ENCODE measurements around the gene PRPH2.

PRPH2 gene

DNA sequence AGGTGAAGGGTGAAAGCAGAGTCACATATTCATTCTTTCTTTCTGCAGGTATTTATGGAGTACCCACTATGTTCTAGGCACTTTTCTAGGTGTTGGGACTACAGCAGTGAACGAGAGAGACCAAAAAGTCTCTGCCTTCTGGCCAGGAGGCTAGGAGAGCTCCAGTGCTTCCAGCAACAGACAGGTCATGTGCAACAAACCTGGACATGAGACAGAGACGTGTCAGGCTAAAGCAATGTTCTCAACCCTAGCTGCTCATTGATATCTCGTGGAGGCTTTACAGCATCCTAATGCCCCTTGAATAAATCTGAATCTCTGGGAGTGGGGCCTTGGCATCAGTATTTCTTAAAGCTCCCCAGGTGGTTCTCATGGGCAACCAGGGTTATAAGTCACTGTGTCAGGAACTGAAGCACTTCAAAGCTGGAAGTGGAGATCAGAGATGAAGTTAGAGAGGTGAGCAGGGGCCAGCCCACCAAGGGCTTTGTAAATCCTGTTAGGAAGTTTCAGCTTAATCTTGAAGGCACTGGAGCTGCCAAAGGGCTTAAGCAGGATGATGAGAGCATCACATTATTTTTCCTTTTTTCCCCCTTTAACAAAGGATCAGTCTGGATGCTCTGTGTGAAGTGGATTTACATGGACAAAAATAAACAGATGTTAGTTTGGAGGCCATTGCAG lies 36.5 kb upstream of the PRPH2 start:
- no peaks in the 10 kb centered on the region for H3K36me3 ChIP-seq (ENCODE audit: low read depth)
- H3K9me3 ChIP-seq (ENCODE audit: severe bottlenecking): no peaks in the 10 kb centered on the region
- DNase-seq (ENCODE audit: low spot score): no peak
- no peak overlapping the region for H3K4me3 ChIP-seq (ENCODE audit: severe bottlenecking)
- no peak for ATAC-seq (ENCODE audit: low read depth)
- no peaks in the 10 kb centered on the region for H3K4me1 ChIP-seq (ENCODE audit: insufficient read depth, poor library complexity, severe bottlenecking)
- H3K27me3 ChIP-seq (ENCODE audit: insufficient read depth, poor library complexity, severe bottlenecking): no peaks in the 10 kb centered on the region
- TF ChIP-seq, protein P1, sequence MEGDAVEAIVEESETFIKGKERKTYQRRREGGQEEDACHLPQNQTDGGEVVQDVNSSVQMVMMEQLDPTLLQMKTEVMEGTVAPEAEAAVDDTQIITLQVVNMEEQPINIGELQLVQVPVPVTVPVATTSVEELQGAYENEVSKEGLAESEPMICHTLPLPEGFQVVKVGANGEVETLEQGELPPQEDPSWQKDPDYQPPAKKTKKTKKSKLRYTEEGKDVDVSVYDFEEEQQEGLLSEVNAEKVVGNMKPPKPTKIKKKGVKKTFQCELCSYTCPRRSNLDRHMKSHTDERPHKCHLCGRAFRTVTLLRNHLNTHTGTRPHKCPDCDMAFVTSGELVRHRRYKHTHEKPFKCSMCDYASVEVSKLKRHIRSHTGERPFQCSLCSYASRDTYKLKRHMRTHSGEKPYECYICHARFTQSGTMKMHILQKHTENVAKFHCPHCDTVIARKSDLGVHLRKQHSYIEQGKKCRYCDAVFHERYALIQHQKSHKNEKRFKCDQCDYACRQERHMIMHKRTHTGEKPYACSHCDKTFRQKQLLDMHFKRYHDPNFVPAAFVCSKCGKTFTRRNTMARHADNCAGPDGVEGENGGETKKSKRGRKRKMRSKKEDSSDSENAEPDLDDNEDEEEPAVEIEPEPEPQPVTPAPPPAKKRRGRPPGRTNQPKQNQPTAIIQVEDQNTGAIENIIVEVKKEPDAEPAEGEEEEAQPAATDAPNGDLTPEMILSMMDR (IDR thresholded peaks at IDR 0.05; ENCODE audit: poor library complexity, severe bottlenecking): no peak
- H3K27ac ChIP-seq (ENCODE audit: poor library complexity, severe bottlenecking): no peak overlapping the region

DNA sequence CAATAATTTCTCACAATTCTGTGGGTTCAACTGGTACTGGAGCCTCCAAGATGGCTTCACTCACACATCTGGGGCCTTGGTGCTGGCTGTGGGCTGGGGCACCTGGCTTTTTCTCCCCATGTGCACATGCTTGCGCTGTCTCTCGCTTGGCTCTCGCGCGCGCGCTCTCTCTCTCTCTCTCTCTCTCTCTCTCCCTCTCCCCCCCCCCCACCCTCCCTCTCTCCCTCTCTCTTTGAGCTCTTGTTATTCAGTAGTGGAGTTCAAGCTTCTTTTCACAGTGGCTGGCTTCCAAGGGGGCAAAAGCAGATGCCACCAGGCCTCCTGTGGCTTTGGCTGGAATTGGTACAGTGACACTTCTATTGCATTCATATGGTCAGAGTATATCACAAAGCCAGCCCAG lies 34.3 kb upstream of the PRPH2 start:
- ATAC-seq (ENCODE audit: low read depth) (no peak), DNase-seq (ENCODE audit: low spot score) (no peak)
- H3K27ac ChIP-seq (ENCODE audit: poor library complexity, severe bottlenecking): no peak overlapping the region
- H3K4me1 ChIP-seq (ENCODE audit: insufficient read depth, poor library complexity, severe bottlenecking): no peaks in the 10 kb centered on the region
- TF ChIP-seq, protein P1 (IDR thresholded peaks at IDR 0.05; ENCODE audit: poor library complexity, severe bottlenecking): no peak
- no peaks in the 10 kb centered on the region for H3K36me3 ChIP-seq (ENCODE audit: low read depth)
- H3K9me3 ChIP-seq (ENCODE audit: severe bottlenecking): no peaks in the 10 kb centered on the region
- H3K27me3 ChIP-seq (ENCODE audit: insufficient read depth, poor library complexity, severe bottlenecking): no peaks in the 10 kb centered on the region
- H3K4me3 ChIP-seq (ENCODE audit: severe bottlenecking): no peak overlapping the region

DNA sequence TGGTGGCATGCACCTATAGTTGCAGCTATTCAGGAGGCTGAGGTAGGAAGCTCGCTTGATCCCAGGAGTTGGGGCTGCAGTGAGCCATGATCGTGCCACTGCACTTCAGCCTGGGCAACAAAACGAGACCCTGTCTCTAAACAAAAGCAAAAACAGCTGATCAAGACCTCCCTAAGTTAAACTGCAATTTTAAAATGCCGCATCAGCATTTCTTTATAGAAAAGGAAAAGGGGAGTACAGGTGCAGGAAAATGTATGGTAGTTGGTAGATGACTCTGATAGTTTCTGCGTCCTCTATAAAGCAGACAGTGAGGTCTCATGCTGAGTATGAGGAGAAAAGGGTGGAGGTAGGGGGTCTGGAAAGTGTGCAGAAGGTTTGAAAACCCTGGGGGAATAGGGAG lies 32.4 kb upstream of the PRPH2 start:
- Histone ChIP-seq H3K27ac (ENCODE audit: poor library complexity, severe bottlenecking) (no peak overlapping the region), H3K4me1 (ENCODE audit: insufficient read depth, poor library complexity, severe bottlenecking) (no peaks in the 10 kb centered on the region), H3K4me3 (ENCODE audit: severe bottlenecking) (no peak overlapping the region), H3K36me3 (ENCODE audit: low read depth) (no peaks in the 10 kb centered on the region), H3K9me3 (ENCODE audit: severe bottlenecking) (no peaks in the 10 kb centered on the region), H3K27me3 (ENCODE audit: insufficient read depth, poor library complexity, severe bottlenecking) (no peaks in the 10 kb centered on the region)
- DNase-seq (ENCODE audit: low spot score) (no peak), ATAC-seq (ENCODE audit: low read depth) (no peak)
- TF ChIP-seq, protein P1 (IDR thresholded peaks at IDR 0.05; ENCODE audit: poor library complexity, severe bottlenecking): no peak

DNA sequence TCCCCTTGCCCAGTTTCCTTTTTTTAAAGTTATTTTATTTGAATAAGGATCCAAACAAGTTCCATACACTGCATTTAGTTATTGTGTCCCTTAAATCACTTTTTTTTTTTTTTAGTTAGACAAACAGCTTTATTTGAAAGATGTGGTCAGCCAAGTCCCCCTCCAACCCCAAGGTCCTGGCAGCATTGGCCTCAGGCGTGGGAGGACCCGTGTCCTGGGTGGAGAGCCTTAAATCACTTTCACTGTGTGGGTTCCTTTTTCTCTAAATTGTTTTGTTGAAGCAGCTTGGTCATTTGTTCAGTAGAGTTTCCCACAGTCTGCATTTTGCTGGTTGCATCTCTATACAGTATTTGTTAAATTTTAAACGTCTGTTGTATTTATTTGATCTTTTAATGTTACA lies 28.7 kb upstream of the PRPH2 start:
- peaks cover 5% of the 10 kb centered on the region for H3K4me1 ChIP-seq (ENCODE audit: insufficient read depth, poor library complexity, severe bottlenecking)
- H3K4me3 ChIP-seq (ENCODE audit: severe bottlenecking): no peak overlapping the region
- TF ChIP-seq, protein P1 (IDR thresholded peaks at IDR 0.05; ENCODE audit: poor library complexity, severe bottlenecking): no peak
- no peak overlapping the region for H3K27ac ChIP-seq (ENCODE audit: poor library complexity, severe bottlenecking)
- ATAC-seq (ENCODE audit: low read depth): no peak
- H3K9me3 ChIP-seq (ENCODE audit: severe bottlenecking): no peaks in the 10 kb centered on the region
- no peaks in the 10 kb centered on the region for H3K27me3 ChIP-seq (ENCODE audit: insufficient read depth, poor library complexity, severe bottlenecking)
- no peaks in the 10 kb centered on the region for H3K36me3 ChIP-seq (ENCODE audit: low read depth)
- no peak for DNase-seq (ENCODE audit: low spot score)

DNA sequence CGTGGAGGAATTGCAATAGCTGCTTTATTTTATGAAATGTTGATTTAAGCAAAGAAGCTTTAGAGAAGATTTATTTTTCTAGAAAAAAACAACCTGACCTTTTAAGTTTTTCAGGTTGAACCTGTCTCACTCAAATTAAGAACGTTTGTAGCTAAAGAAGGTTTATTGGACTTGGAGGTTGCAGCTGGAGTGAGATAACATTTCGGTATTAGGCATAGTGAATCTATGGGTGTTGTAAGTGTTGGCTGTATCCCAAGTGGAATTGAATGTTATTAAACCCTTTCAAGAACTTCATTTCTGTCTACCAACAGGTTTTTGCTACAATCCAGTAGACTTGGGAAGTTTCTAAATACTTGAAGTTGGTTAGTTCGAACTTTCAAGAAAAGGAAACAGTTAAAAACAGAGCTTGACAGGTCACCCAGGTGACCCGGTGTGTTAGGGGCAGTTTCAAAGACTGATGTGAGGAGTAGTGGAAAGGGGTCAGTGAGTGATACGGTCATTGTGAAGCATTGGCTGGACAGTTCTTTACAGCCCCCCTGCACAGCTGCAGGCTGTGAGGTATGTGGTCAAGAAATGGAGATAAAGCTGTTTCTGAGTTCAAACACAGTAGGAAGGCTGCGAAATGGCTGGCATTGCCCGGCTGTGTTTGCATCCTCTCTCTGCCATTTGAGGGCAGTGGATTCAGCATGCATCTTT lies 26.0 kb upstream of the PRPH2 start:
- H3K4me1 ChIP-seq (ENCODE audit: insufficient read depth, poor library complexity, severe bottlenecking): peaks cover 11% of the 10 kb centered on the region
- no peaks in the 10 kb centered on the region for H3K27me3 ChIP-seq (ENCODE audit: insufficient read depth, poor library complexity, severe bottlenecking)
- H3K27ac ChIP-seq (ENCODE audit: poor library complexity, severe bottlenecking): peak overlapping the region; percentile 94
- no peaks in the 10 kb centered on the region for H3K9me3 ChIP-seq (ENCODE audit: severe bottlenecking)
- TF ChIP-seq, protein P1 (IDR thresholded peaks at IDR 0.05; ENCODE audit: poor library complexity, severe bottlenecking): no peak
- ATAC-seq (ENCODE audit: low read depth) (no peak), DNase-seq (ENCODE audit: low spot score) (no peak)
- no peak overlapping the region for H3K4me3 ChIP-seq (ENCODE audit: severe bottlenecking)
- H3K36me3 ChIP-seq (ENCODE audit: low read depth): no peaks in the 10 kb centered on the region

All from RWPE2 (cell line).